HEK293 (cell line): Measurements from ENCODE around the gene ZDHHC14.

ENCODE experiments used
- CTCF ChIA-PET: fragments of 350-600 bp; formaldehyde crosslinking; extraction: SDS; loops from one replicate; lab custom pipeline; 2021; ENCODE audit warnings: antibody characterized with exemption; lab: Yijun Ruan, JAX
- POLR2A ChIA-PET: fragments of 300-600 bp; formaldehyde crosslinking; extraction: SDS; loops from one replicate; lab custom pipeline; 2020; ENCODE audit warnings: antibody characterized with exemption, inconsistent platforms; lab: Yijun Ruan, JAX
- H3K27ac ChIP-seq: fragments of 200-500 bp; sonication (Bioruptor generic); 2 replicates; pipeline ENCODE4 v1.5.1; 2014; ENCODE audit warnings: low read depth, low read length, control low read depth, inconsistent platforms; ENCODE audit errors: extremely low read depth
- H3K36me3 ChIP-seq, 2 experiments: fragments of 200-500 bp in 1 of 2; sonication (Bioruptor generic) in 1 of 2; 1 replicate in 1 of 2; 2 replicates in 1 of 2; pipeline ENCODE4 v1.5.1; 2014 to 2017; ENCODE audit warnings: inconsistent platforms in 2 of 2, low read length in 2 of 2; ENCODE audit not compliant: control insufficient read depth in 2 of 2, insufficient read depth in 1 of 2
- H3K4me1 ChIP-seq: fragments of 200-500 bp; sonication (Bioruptor generic); 2 replicates; pipeline ENCODE4 v1.5.1; 2014; ENCODE audit warnings: mild to moderate bottlenecking, low read length, inconsistent platforms; ENCODE audit not compliant: control insufficient read depth, insufficient read depth
- H3K4me3 ChIP-seq: 2 replicates; pipeline ENCODE4 v1.5.1; 2011; ENCODE audit warnings: low read depth, mild to moderate bottlenecking, control low read depth, low read length, moderate library complexity
- H3K9me3 ChIP-seq: fragments of 200-500 bp; sonication (Bioruptor generic); 2 replicates; pipeline ENCODE4 v1.5.1; 2014; ENCODE audit warnings: low read depth, low read length, inconsistent platforms; ENCODE audit not compliant: control insufficient read depth, insufficient read depth
- HOXD13 ChIP-seq: sonication (generic); formaldehyde crosslinking; IDR thresholded peaks from 2 replicates; pipeline ENCODE4 v1.8.0; 2022; ENCODE audit warnings: missing genetic modification reagents, borderline replicate concordance
- INSM2 ChIP-seq: fragments of 450-650 bp; formaldehyde crosslinking; IDR thresholded peaks from 2 replicates; pipeline ENCODE4 v1.5.1; 2016; ENCODE audit warnings: missing biosample characterization, missing genetic modification characterization
- PATZ1 ChIP-seq: fragments of 450-650 bp; formaldehyde crosslinking; IDR thresholded peaks from 2 replicates; pipeline ENCODE4 v1.5.1; 2016; ENCODE audit warnings: missing biosample characterization, missing genetic modification characterization
- PRDM10 ChIP-seq: fragments of 450-650 bp; formaldehyde crosslinking; IDR thresholded peaks from 2 replicates; pipeline ENCODE4 v1.5.1; 2016; ENCODE audit warnings: missing biosample characterization, missing genetic modification characterization
- SP7 ChIP-seq: fragments of 450-650 bp; formaldehyde crosslinking; IDR thresholded peaks from 2 replicates; pipeline ENCODE4 v1.5.1; 2016; ENCODE audit warnings: missing biosample characterization, missing genetic modification characterization
- TSHZ1 ChIP-seq: fragments of 450-650 bp; formaldehyde crosslinking; IDR thresholded peaks from 2 replicates; pipeline ENCODE4 v1.5.1; 2016; ENCODE audit warnings: missing biosample characterization, missing genetic modification characterization, borderline replicate concordance
- ZBTB49 ChIP-seq: fragments of 450-650 bp; formaldehyde crosslinking; IDR thresholded peaks from 2 replicates; pipeline ENCODE4 v1.5.1; 2016; ENCODE audit warnings: missing biosample characterization, missing genetic modification characterization, low read depth
- ZEB2 ChIP-seq: fragments of 450-650 bp; formaldehyde crosslinking; IDR thresholded peaks from 2 replicates; pipeline ENCODE4 v1.5.1; 2016; ENCODE audit warnings: missing biosample characterization, missing genetic modification characterization
- ZFHX2 ChIP-seq: fragments of 450-650 bp; formaldehyde crosslinking; conservative IDR thresholded peaks from 2 replicates; pipeline ENCODE4 v1.5.1; 2016; ENCODE audit warnings: missing biosample characterization, missing genetic modification characterization
- ZNF114 ChIP-seq: fragments of 450-650 bp; formaldehyde crosslinking; IDR thresholded peaks from 2 replicates; pipeline ENCODE4 v1.5.0; 2017; ENCODE audit warnings: missing biosample characterization, missing genetic modification characterization
- ZNF202 ChIP-seq: fragments of 450-650 bp; formaldehyde crosslinking; IDR thresholded peaks from 2 replicates; pipeline ENCODE4 v1.5.1; 2016; ENCODE audit warnings: missing biosample characterization, missing genetic modification characterization, borderline replicate concordance
- ZNF266 ChIP-seq: fragments of 450-650 bp; formaldehyde crosslinking; IDR thresholded peaks from 2 replicates; pipeline ENCODE4 v1.5.1; 2016; ENCODE audit warnings: missing biosample characterization, missing genetic modification characterization, low read depth
- ZNF274 ChIP-seq, 2 experiments: fragments of 200-500 bp in 1 of 2; fragments of 450-650 bp in 1 of 2; sonication (Bioruptor generic) in 1 of 2; formaldehyde crosslinking in 1 of 2; IDR thresholded peaks; 2 replicates each; pipeline versions ENCODE4 v1.5.1 to v1.6.1; 2014 to 2016; ENCODE audit warnings: borderline replicate concordance in 1 of 2, inconsistent platforms in 1 of 2, low read length in 1 of 2, missing biosample characterization in 1 of 2, missing genetic modification characterization in 1 of 2
- ZNF341 ChIP-seq: fragments of 450-650 bp; formaldehyde crosslinking; IDR thresholded peaks from 2 replicates; pipeline ENCODE4; 2016; ENCODE audit warnings: low read depth, missing biosample characterization, missing genetic modification characterization
- ZNF449 ChIP-seq: fragments of 450-650 bp; formaldehyde crosslinking; IDR thresholded peaks from 2 replicates; pipeline ENCODE4 v1.5.1; 2017; ENCODE audit warnings: missing biosample characterization, mild to moderate bottlenecking, missing genetic modification characterization, moderate library complexity
- ZNF529 ChIP-seq: fragments of 450-650 bp; formaldehyde crosslinking; IDR thresholded peaks from 2 replicates; pipeline ENCODE4 v1.5.1; 2017; ENCODE audit warnings: missing genetic modification characterization, missing biosample characterization; ENCODE audit not compliant: insufficient replicate concordance
- ZNF585B ChIP-seq: fragments of 450-650 bp; formaldehyde crosslinking; IDR thresholded peaks from 2 replicates; pipeline ENCODE4 v1.5.1; 2016; ENCODE audit warnings: missing biosample characterization, missing genetic modification characterization
- ZSCAN4 ChIP-seq: fragments of 450-650 bp; formaldehyde crosslinking; IDR thresholded peaks from 2 replicates; pipeline ENCODE4 v1.5.1; 2017; ENCODE audit warnings: missing biosample characterization, missing genetic modification characterization

Gene ZDHHC14

GRCh38 chr6:157535340-157536222, 154.6 kb downstream of the ZDHHC14 start (continued):
- no peak for TF ChIP-seq ZSCAN4
- peak; percentile 57 for TF ChIP-seq PRDM10 (tag by site-specific recombination)
- 0 out of 2 replicates have a peak, but pooled peaks have one; percentile 55 for TF ChIP-seq INSM2
- TF ChIP-seq ZEB2 (tag by site-specific recombination) = peak; percentile 25; the same call in 1 of the 2 replicates
- TF ChIP-seq ZNF585B = no peak
- peak; percentile 85 for TF ChIP-seq SP7 (tag by site-specific recombination)
- TF ChIP-seq ZNF266 (tag by site-specific recombination) = no peak
- no peak for TF ChIP-seq ZNF529 (tag by site-specific recombination)
- no peak for TF ChIP-seq ZBTB49 (tag by site-specific recombination)
- TF ChIP-seq ZNF449 (tag by site-specific recombination) = no peak
- no peak for TF ChIP-seq HOXD13

- POLR2A ChIA-PET = no interaction called here
- Histone ChIP-seq H3K4me1 (peaks cover 15% of the 10 kb centered on the region), H3K27ac (no peak overlapping the region), H3K36me3 (no peaks in the 10 kb centered on the region), H3K9me3 (no peaks in the 10 kb centered on the region), H3K4me3 (no peak overlapping the region)
- CTCF ChIA-PET = no interaction called here
- TF ChIP-seq ZNF274 (IDR thresholded peaks at IDR 0.05; ENCODE audit: low read length) = no peak
- no peak for TF ChIP-seq ZNF274 (tag by site-specific recombination; IDR thresholded peaks at IDR 0.05; ENCODE audit: borderline replicate concordance)
- TF ChIP-seq TSHZ1 (tag by site-specific recombination) = no peak
- TF ChIP-seq ZFHX2 (tag by site-specific recombination) = no peak
- TF ChIP-seq ZNF202 = no peak
- no peak for TF ChIP-seq ZNF114 (tag by site-specific recombination)
- TF ChIP-seq PATZ1 (tag by site-specific recombination) = no peak
- no peak for TF ChIP-seq ZNF341
These were observed 155.2 kb downstream of the ZDHHC14 start for GRCh38 chr6:157536223-157536545.
